Measurements from ENCODE around the gene NUP107. TPM values are rescaled to one million over a fixed set of nuclear protein-coding genes. Genes with fewer than 3 reads are reported as not detected.

The NUP107 gene
- polyA plus RNA-seq, 1 donor = 50.0 TPM

DNA sequence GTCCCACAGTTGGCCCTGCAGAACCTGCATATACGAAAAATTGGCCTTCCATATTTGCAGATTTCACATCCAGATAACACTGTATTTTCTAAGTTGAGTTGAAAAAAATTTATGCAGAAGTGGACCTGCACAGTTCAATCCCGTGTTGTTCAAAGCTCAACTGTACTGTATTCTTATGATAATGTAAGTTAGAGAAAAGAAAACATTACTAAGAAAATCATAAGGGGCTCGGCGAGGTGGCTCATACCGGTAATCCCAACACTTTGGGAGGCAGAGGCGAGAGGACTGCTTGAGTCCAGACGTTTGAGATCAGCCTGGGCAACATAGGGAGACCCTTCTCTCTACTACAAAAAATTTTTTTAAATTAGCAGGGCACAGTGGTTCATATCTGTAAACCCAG is 41.0 kb downstream of the NUP107 start:
- WGBS (ENCODE audit: insufficient coverage, low lambda C conversion rate) = 100% methylated on average over 1 of the region's 7 CpGs
- peaks cover 33% of the 10 kb centered on the region for H3K36me3 ChIP-seq (ENCODE audit: control insufficient read depth, insufficient read depth, low read length)

DNA sequence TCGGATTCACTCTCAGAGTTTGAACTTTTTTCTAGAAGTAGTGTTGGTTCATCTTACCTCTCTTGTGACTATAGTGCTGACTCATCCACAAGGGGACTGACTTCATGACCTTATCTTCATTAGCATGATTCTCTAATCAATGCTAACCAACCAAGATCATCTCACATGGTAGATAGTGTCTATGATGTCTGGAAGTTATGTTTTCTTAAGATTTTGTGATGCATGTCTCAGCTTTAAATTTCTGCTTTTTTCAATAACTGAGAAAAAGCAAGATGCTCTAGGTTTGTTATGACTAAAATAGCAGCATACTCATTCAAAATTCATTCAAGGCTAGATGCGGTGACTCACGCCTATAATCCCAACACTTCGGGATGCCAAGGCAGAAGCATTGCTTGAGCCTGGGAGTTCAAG is 46.9 kb downstream of the NUP107 start:
- WGBS (ENCODE audit: insufficient coverage, low lambda C conversion rate) = no CpG with 5 or more reads among the region's 4 CpGs
- H3K27ac ChIP-seq (ENCODE audit: low read length) = no peak overlapping the region

More for the DNA sequence above, 41.0 kb downstream of the NUP107 start:
- no peak for DNase-seq
- H3K27ac ChIP-seq (ENCODE audit: low read length) = no peak overlapping the region
- H3K4me1 ChIP-seq (ENCODE audit: control insufficient read depth, insufficient read depth, low read length) = no peaks in the 10 kb centered on the region
- no peaks in the 10 kb centered on the region for H3K9me3 ChIP-seq (ENCODE audit: control insufficient read depth, low read depth, low read length)
- H3K27me3 ChIP-seq (ENCODE audit: control insufficient read depth, insufficient read depth, low read length) = no peaks in the 10 kb centered on the region
- H3K4me3 ChIP-seq (ENCODE audit: low read length) = no peak overlapping the region

DNA sequence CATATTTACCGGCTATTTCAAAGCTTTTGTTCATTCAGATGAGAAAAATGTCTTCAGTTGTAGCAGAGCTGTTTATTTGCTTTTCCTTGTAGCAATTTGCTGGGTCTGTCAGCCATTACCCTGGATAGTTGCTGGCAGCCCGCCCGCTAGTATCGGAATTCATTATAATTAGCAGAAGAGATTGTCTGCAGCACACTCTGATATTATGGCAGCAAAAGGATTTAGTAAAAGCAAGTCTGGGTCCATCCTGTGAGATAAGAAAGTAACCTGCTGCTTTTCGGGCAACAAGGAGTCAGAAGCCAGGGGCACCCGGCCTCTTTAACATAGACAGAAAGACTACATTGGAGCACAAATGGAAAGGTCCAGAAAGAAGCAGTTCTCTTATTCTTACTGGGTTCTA is 53.1 kb downstream of the NUP107 start:
- WGBS (ENCODE audit: insufficient coverage, low lambda C conversion rate) = 71% methylated on average over 1 of the region's 6 CpGs
- H3K27ac ChIP-seq (ENCODE audit: low read length) = no peak overlapping the region
- no peak for DNase-seq
- H3K4me1 ChIP-seq (ENCODE audit: control insufficient read depth, insufficient read depth, low read length) = no peaks in the 10 kb centered on the region
- peaks cover 22% of the 10 kb centered on the region for H3K36me3 ChIP-seq (ENCODE audit: control insufficient read depth, insufficient read depth, low read length)
- no peak overlapping the region for H3K4me3 ChIP-seq (ENCODE audit: low read length)
- no peaks in the 10 kb centered on the region for H3K9me3 ChIP-seq (ENCODE audit: control insufficient read depth, low read depth, low read length)
- no peaks in the 10 kb centered on the region for H3K27me3 ChIP-seq (ENCODE audit: control insufficient read depth, insufficient read depth, low read length)

More for the DNA sequence above, 46.9 kb downstream of the NUP107 start:
- peaks cover 46% of the 10 kb centered on the region for H3K36me3 ChIP-seq (ENCODE audit: control insufficient read depth, insufficient read depth, low read length)
- no peaks in the 10 kb centered on the region for H3K27me3 ChIP-seq (ENCODE audit: control insufficient read depth, insufficient read depth, low read length)
- no peak for DNase-seq
- H3K9me3 ChIP-seq (ENCODE audit: control insufficient read depth, low read depth, low read length) = no peaks in the 10 kb centered on the region
- H3K4me3 ChIP-seq (ENCODE audit: low read length) = no peak overlapping the region
- H3K4me1 ChIP-seq (ENCODE audit: control insufficient read depth, insufficient read depth, low read length) = no peaks in the 10 kb centered on the region

DNA sequence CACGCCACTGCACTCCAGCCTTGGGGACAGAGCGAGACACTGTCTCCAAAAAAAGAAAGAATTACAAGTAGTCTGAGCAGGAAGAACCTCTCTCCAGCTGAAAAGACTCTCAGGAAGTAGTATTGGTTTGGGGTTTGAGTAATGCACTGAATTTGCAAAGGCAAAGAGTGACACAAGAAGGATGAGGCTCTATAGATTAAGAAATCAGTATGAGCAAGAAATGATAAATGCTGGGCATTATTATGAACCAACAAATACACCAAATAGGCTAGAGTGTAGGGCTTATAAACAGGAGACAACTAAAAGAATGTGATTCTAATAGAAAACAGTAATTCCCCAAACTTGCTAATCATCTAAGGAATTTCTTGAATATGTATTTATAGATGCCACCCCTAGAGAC is 56.6 kb downstream of the NUP107 start:
- DNase-seq = no peak
- no CpG with 5 or more reads among the region's 2 CpGs for WGBS (ENCODE audit: insufficient coverage, low lambda C conversion rate)
- no peak overlapping the region for H3K4me3 ChIP-seq (ENCODE audit: low read length)
- no peak overlapping the region for H3K27ac ChIP-seq (ENCODE audit: low read length)
- peaks cover 4% of the 10 kb centered on the region for H3K36me3 ChIP-seq (ENCODE audit: control insufficient read depth, insufficient read depth, low read length)
- peaks cover 8% of the 10 kb centered on the region for H3K4me1 ChIP-seq (ENCODE audit: control insufficient read depth, insufficient read depth, low read length)
- H3K9me3 ChIP-seq (ENCODE audit: control insufficient read depth, low read depth, low read length) = no peaks in the 10 kb centered on the region
- no peaks in the 10 kb centered on the region for H3K27me3 ChIP-seq (ENCODE audit: control insufficient read depth, insufficient read depth, low read length)

DNA sequence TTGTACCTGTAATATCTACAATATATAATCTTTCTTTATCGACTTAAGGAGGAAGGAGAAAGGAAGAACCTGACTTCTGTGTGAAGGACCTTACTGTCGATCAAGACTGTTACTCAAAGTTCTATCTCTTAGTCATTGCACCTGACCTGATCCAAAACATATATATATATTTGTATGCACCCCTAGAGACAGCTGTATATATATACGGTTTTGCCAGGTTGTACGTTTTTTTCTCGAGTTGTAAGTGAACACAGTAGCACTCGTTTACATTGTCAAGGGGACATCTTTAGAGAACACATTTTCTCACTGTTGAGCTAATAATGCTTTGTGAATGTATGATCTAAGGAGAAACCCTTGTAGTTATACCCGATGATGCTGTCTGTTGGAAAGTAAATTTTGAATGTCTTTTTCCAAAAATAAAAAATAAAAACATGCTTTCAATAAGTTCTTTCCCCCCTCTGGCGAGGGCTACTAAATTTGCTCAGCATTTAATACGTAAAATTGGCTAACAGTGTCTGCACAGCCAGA is 58.7 kb downstream of the NUP107 start:
- Histone ChIP-seq H3K9me3 (ENCODE audit: control insufficient read depth, low read depth, low read length) (no peaks in the 10 kb centered on the region), H3K27me3 (ENCODE audit: control insufficient read depth, insufficient read depth, low read length) (no peaks in the 10 kb centered on the region), H3K27ac (ENCODE audit: low read length) (peak overlapping the region; percentile 76), H3K4me1 (ENCODE audit: control insufficient read depth, insufficient read depth, low read length) (peaks cover 8% of the 10 kb centered on the region), H3K36me3 (ENCODE audit: control insufficient read depth, insufficient read depth, low read length) (peaks cover 6% of the 10 kb centered on the region), H3K4me3 (ENCODE audit: low read length) (peak overlapping the region; percentile 94)
- DNase-seq = no peak
- 89% methylated on average over 1 of the region's 9 CpGs for WGBS (ENCODE audit: insufficient coverage, low lambda C conversion rate)

DNA sequence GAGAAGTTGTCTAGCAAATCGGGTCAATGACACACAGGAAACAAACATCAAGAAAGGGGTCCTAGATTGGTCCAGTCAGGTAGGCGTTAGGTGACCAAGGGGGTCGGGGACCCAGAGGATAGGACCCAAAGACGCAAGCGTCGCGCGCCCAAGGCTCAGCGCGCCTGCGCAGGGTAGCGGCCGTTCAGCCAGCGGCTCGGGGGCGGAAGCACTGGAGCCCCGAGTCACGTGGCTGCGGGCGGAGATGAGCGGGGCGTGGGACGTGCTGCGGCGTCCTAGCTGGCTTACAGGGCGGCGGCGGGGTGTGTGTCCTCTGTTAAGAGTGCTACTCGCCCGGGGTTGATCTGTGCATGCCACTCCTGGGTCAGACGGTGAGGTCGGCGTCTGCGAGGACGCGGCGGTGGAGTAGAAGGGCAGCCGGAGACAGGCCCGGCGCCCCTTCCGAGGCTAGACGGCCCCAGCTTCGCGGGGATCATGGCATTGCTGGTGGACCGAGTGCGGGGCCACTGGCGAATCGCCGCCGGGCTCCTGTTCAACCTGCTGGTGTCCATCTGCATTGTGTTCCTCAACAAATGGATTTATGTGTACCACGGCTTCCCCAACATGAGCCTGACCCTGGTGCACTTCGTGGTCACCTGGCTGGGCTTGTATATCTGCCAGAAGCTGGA is 59.3 kb downstream of the NUP107 start, which contains the start of gene SLC35E3:
Gene SLC35E3, plus strand, starts transcription at position 273 of the 668 bp plus-strand sequence. Its CDS starts 202 bp downstream, at position 475.
- Histone ChIP-seq H3K27me3 (ENCODE audit: control insufficient read depth, insufficient read depth, low read length) (no peaks in the 10 kb centered on the region), H3K4me1 (ENCODE audit: control insufficient read depth, insufficient read depth, low read length) (peaks cover 8% of the 10 kb centered on the region), H3K36me3 (ENCODE audit: control insufficient read depth, insufficient read depth, low read length) (peaks cover 6% of the 10 kb centered on the region), H3K27ac (ENCODE audit: low read length) (peak within 1 kb of the TSS; percentile 76), H3K4me3 (ENCODE audit: low read length) (peak within 1 kb of the TSS; percentile 94), H3K9me3 (ENCODE audit: control insufficient read depth, low read depth, low read length) (no peaks in the 10 kb centered on the region)
- no CpG with 5 or more reads among the region's 52 CpGs for WGBS (ENCODE audit: insufficient coverage, low lambda C conversion rate)
- DNase-seq = peak; percentile 90 to 94

DNA sequence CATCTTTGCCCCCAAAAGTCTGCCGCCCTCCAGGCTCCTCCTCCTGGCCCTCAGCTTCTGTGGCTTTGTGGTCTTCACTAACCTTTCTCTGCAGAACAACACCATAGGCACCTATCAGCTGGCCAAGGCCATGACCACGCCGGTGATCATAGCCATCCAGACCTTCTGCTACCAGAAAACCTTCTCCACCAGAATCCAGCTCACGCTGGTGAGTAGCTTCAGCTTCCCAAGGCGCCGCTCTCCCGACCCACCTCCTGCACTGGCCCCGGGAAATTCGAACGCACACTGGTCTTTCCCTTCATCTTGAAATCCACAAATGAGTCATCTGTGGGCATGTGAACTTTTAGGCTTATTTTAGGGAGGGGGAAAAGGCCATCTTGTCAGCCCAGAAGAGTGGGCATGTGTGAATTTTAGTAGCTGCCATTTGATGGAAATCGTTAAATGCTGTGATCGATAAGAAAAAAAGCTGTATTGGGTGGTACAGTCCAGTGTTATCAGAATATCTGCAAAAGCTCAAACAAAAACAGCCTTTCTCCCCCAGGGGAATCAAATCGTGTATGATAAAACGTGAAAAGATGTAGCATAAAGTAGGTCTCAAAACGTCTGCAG is 59.9 kb downstream of the NUP107 start:
- H3K27me3 ChIP-seq (ENCODE audit: control insufficient read depth, insufficient read depth, low read length) = no peaks in the 10 kb centered on the region

DNA sequence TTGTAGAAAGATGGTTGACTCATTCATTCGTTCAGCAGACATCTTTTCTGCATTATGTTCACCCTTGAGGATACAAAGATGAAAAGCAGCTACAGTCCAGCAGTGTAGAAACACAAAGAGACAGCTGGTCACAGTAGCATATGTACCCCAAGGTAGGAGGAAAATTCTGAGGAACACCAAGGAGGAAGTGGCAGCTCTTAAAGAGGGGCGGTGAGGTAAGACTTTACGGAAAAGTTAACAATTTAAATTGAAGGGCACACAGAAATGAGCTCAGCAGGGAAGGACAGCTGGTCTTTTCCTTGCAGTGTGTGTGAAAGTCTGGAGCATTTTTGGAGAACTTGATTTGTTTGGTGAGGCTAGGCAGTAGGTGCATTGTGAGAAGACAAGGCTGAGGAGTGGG is 62.7 kb downstream of the NUP107 start:
- H3K4me1 ChIP-seq (ENCODE audit: control insufficient read depth, insufficient read depth, low read length) = peaks cover 8% of the 10 kb centered on the region
- no peak overlapping the region for H3K27ac ChIP-seq (ENCODE audit: low read length)
- DNase-seq = no peak
- no peaks in the 10 kb centered on the region for H3K27me3 ChIP-seq (ENCODE audit: control insufficient read depth, insufficient read depth, low read length)
- 80% methylated on average over 1 of the region's 3 CpGs for WGBS (ENCODE audit: insufficient coverage, low lambda C conversion rate)
- no peak overlapping the region for H3K4me3 ChIP-seq (ENCODE audit: low read length)
- peaks cover 14% of the 10 kb centered on the region for H3K36me3 ChIP-seq (ENCODE audit: control insufficient read depth, insufficient read depth, low read length)
- H3K9me3 ChIP-seq (ENCODE audit: control insufficient read depth, low read depth, low read length) = no peaks in the 10 kb centered on the region

More for the DNA sequence above, 59.9 kb downstream of the NUP107 start:
- DNase-seq = peak; percentile 38 to 72
- peaks cover 6% of the 10 kb centered on the region for H3K36me3 ChIP-seq (ENCODE audit: control insufficient read depth, insufficient read depth, low read length)
- peak overlapping the region; percentile 94 for H3K4me3 ChIP-seq (ENCODE audit: low read length)
- peaks cover 8% of the 10 kb centered on the region for H3K4me1 ChIP-seq (ENCODE audit: control insufficient read depth, insufficient read depth, low read length)
- H3K9me3 ChIP-seq (ENCODE audit: control insufficient read depth, low read depth, low read length) = no peaks in the 10 kb centered on the region
- H3K27ac ChIP-seq (ENCODE audit: low read length) = peak overlapping the region; percentile 76
- no CpG with 5 or more reads among the region's 15 CpGs for WGBS (ENCODE audit: insufficient coverage, low lambda C conversion rate)

DNA sequence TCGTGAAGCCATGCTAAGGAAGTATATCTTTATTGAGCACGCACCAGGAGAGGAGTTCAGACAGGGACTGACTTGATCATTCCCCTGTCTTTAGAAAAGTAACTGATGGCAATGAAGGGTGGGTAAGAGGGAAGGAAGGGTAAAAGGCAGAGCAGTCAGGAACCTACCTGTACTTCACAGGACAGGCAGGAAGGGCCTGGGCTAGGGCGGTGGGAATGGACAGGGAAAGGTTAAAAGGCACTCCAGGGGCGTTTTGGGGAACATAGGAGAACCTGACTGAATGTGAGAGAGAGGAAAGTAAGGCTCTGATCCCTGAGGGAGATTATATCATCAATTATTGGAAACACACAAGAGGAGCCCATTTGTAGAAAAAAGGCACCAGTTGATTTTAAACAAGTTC is 63.1 kb downstream of the NUP107 start:
- WGBS (ENCODE audit: insufficient coverage, low lambda C conversion rate) = no CpG with 5 or more reads among the region's 4 CpGs
- Histone ChIP-seq H3K4me1 (ENCODE audit: control insufficient read depth, insufficient read depth, low read length) (peaks cover 8% of the 10 kb centered on the region), H3K27me3 (ENCODE audit: control insufficient read depth, insufficient read depth, low read length) (no peaks in the 10 kb centered on the region), H3K9me3 (ENCODE audit: control insufficient read depth, low read depth, low read length) (no peaks in the 10 kb centered on the region), H3K36me3 (ENCODE audit: control insufficient read depth, insufficient read depth, low read length) (peaks cover 19% of the 10 kb centered on the region), H3K27ac (ENCODE audit: low read length) (no peak overlapping the region), H3K4me3 (ENCODE audit: low read length) (no peak overlapping the region)
- DNase-seq = no peak

DNA sequence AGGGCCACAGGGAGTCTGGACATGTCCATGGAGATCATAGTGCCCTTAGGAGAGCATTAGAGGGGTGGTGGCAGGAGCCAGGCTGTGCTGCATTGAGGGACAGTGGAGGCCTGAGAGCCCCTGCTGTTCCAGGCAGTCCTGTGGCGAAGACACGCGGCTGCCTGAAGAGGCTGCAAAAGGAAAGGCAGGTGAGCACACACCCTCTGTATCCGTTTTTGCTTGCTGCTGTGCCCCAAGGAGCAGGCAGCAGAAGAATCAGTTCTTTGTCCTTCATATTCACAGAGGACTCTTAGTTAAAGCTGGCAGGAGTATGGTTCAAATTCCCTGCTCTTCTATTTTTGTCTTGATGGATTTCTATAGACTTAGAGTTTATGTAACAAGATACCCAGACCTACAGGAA is 63.7 kb downstream of the NUP107 start:
- H3K9me3 ChIP-seq (ENCODE audit: control insufficient read depth, low read depth, low read length) = no peaks in the 10 kb centered on the region
- no CpG with 5 or more reads among the region's 4 CpGs for WGBS (ENCODE audit: insufficient coverage, low lambda C conversion rate)
- no peak for DNase-seq

More for the DNA sequence above, 63.7 kb downstream of the NUP107 start:
- H3K36me3 ChIP-seq (ENCODE audit: control insufficient read depth, insufficient read depth, low read length) = peaks cover 23% of the 10 kb centered on the region
- H3K4me1 ChIP-seq (ENCODE audit: control insufficient read depth, insufficient read depth, low read length) = peaks cover 8% of the 10 kb centered on the region
- no peaks in the 10 kb centered on the region for H3K27me3 ChIP-seq (ENCODE audit: control insufficient read depth, insufficient read depth, low read length)
- no peak overlapping the region for H3K27ac ChIP-seq (ENCODE audit: low read length)
- H3K4me3 ChIP-seq (ENCODE audit: low read length) = no peak overlapping the region
